GM19452 (cell line): Measurements from ENCODE around the gene CCDC179.
A peak's percentile ranks its signal among the peaks of the same experiment; 100 is the strongest.

Experiments used
- ATAC-seq: cut with Tn5 transposase; IDR thresholded peaks from one replicate; pipeline ENCODE4 v1.9.1; 2021; ENCODE audit not compliant: unreplicated experiment

CCDC179 gene

GRCh38 chr11:22808571-22809197 lies 51.6 kb downstream of the CCDC179 start:
- ATAC-seq, result peak; percentile 36

GRCh38 chr11:22807855-22808570 lies 52.3 kb downstream of the CCDC179 start:
- peak; percentile 97 for ATAC-seq

- no peak for ATAC-seq
Measured at GRCh38 chr11:22807391-22807790, 52.9 kb downstream of the CCDC179 start.

- no peak for ATAC-seq
Measured at GRCh38 chr11:22802861-22803260, 57.4 kb downstream of the CCDC179 start.

GRCh38 chr11:22800482-22800881 lies 59.8 kb downstream of the CCDC179 start:
- no peak for ATAC-seq

GRCh38 chr11:22798901-22799300 lies 61.4 kb downstream of the CCDC179 start:
- no peak for ATAC-seq

- no peak for ATAC-seq
Measured at GRCh38 chr11:22797047-22797446, 63.2 kb downstream of the CCDC179 start.
